Psoas muscle (tissue), 8 donors: Measurements from ENCODE around the gene EYS. TPM values are rescaled to one million over a fixed set of nuclear protein-coding genes. Genes with fewer than 3 reads are reported as not detected.
"Not testable (repeated sequence)": the region's sequence is repeated elsewhere in the genome, so short reads cannot be mapped to it uniquely, and the experiment has no call there.

Source experiments
- ATAC-seq, 4 donors: fragments of 200-7000 bp; cut with Tn5 transposase; one replicate each; pipeline ENCODE4 v1.9.1; 2020; ENCODE audit warnings: moderate library complexity in 3 of 4, mild to moderate bottlenecking in 2 of 4
- DNase-seq, 2 donors: peaks; one replicate each; pipeline ENCODE4 v3.0.0-alpha.2; 2020
- H3K27ac ChIP-seq: fragments of 200-600 bp; one replicate; pipeline ENCODE4 v1.8.0; 2022
- H3K27me3 ChIP-seq, 3 donors: fragments of 200-600 bp in 1 of 3; one replicate each; pipeline versions ENCODE4 v1.6.1 to v1.8.0; 2013 to 2022; ENCODE audit warnings: low read length in 2 of 3, mild to moderate bottlenecking in 2 of 3, moderate library complexity in 1 of 3; ENCODE audit not compliant: insufficient read depth in 3 of 3
- H3K36me3 ChIP-seq, 2 donors: fragments of 200-600 bp in 1 of 2; one replicate each; pipeline versions ENCODE4 v1.6.1 to v1.8.0; 2013 to 2022; ENCODE audit warnings: low read depth in 1 of 2, mild to moderate bottlenecking in 1 of 2, moderate library complexity in 1 of 2; ENCODE audit not compliant: insufficient read depth in 1 of 2
- H3K4me1 ChIP-seq: fragments of 200-600 bp; one replicate; pipeline ENCODE4 v1.8.0; 2022
- H3K4me3 ChIP-seq: fragments of 200-600 bp; one replicate; pipeline ENCODE4 v1.8.0; 2022; ENCODE audit warnings: mild to moderate bottlenecking
- H3K9me3 ChIP-seq: fragments of 200-600 bp; one replicate; pipeline ENCODE4 v1.8.0; 2022
- WGBS, 3 donors: extraction: QIAGEN DNeasy Blood & Tissue Kit; methylation state at CpG; one replicate each; pipeline versions ENCODE4 v1.1.6 to v1.1.7; 2013; 5-methylcytosine and 5-hydroxymethylcytosine counted together
- intact Hi-C, 2 donors: fragments of 100-400 bp; cut with DNase I; formaldehyde crosslinking; loops; one replicate each; pipeline versions ENCODE4 v1.11.0 to v1.14.2; 2022
- polyA plus RNA-seq, 3 donors: library from polyadenylated mRNA; stranded (reverse); fragments of 200-250 nt; gene quantifications; one replicate each; pipeline ENCODE4 v1.2.3, GENCODE V29; 2013
- total RNA-seq, 4 donors: library from RNA; stranded (reverse); fragmentation: NEBNext Ultra II Directional in 2 of 4; extraction: Animal tissue kit (Norgen Biotek cat#: 25700) in 2 of 4; gene quantifications; one replicate each; pipeline versions ENCODE4 v1.2.1 to v1.2.4, GENCODE V29; 2021 to 2023
- TF ChIP-seq, protein P1 (sequence below): fragments of 200-600 bp; IDR thresholded peaks from one replicate; pipeline ENCODE4 v1.8.0; 2022; ENCODE audit warnings: antibody characterized with exemption
- donor health status: healthy with polysubstance abuse.
- donor health status: DM: no; HTN: no; CAD: no; lungs with moderate emphysema.
- donor health status: Bipolar disorder and iron deficiency.
- donor health status: healthy.
- donor health status: DM: yes; HTN: yes; CAD: no.
- donor health status: DM: no; HTN: no; CAD: no.
- donor health status: DM: no; HTN: no; CAD: no.
- donor health status: DM: yes; HTN: yes; CAD: no.

The EYS gene
- total and polyA plus RNA-seq, 7 donors: under 0.01 TPM; not detected in 6

DNA sequence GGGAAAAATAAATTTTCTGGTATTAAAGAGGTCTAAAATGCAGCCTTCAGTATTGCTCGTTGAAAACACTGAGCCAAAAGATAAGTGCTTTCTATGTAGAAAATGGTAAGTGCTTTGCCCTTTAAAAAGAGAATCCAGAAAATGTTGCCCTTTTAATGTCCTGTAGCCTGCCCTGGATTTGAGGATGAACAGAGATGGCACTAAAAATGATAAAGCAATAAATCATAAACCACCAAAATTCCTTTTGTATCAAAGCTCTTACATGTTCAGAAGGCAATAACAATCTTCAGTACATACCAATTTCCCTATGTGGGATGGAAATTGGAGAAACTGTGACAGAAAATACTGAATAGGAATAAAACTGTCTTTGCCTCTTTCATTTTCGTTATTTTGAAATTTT, 1665.7 kb downstream of the EYS start:
- intact Hi-C loops: no loop called here
- no peaks in the 10 kb centered on the region for H3K4me1 ChIP-seq

DNA sequence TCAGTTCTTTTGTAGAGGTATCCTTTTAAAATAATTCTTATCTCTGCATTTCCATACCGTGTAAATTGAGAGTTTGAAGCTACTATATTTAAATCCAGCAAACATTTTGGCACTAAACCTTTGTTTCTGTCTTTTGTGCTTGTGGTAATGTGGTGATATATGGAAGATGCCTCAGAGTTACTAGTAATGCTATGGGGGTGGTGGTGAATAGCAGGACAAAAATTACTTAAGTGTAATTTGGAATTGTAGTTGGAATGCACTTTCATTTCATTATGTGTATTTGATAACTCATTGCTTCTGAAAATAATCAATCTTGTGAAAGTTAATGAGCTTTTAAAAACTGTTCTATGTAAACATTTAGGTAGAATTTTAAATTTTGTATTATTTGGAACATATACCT, 1666.9 kb downstream of the EYS start:
- H3K4me3 ChIP-seq: no peak overlapping the region
- no peak for DNase-seq
- 67 to 77% (median 75%) methylated on average over 1 of the region's 1 CpG for WGBS, 3 donors
- H3K4me1 ChIP-seq: no peaks in the 10 kb centered on the region
- H3K27ac ChIP-seq: no peak overlapping the region
- intact Hi-C loops: no loop called here
- H3K27me3 ChIP-seq: no peaks in the 10 kb centered on the region
- no peaks in the 10 kb centered on the region for H3K36me3 ChIP-seq
- no peak for ATAC-seq
- TF ChIP-seq, protein P1, sequence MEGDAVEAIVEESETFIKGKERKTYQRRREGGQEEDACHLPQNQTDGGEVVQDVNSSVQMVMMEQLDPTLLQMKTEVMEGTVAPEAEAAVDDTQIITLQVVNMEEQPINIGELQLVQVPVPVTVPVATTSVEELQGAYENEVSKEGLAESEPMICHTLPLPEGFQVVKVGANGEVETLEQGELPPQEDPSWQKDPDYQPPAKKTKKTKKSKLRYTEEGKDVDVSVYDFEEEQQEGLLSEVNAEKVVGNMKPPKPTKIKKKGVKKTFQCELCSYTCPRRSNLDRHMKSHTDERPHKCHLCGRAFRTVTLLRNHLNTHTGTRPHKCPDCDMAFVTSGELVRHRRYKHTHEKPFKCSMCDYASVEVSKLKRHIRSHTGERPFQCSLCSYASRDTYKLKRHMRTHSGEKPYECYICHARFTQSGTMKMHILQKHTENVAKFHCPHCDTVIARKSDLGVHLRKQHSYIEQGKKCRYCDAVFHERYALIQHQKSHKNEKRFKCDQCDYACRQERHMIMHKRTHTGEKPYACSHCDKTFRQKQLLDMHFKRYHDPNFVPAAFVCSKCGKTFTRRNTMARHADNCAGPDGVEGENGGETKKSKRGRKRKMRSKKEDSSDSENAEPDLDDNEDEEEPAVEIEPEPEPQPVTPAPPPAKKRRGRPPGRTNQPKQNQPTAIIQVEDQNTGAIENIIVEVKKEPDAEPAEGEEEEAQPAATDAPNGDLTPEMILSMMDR: no peak
- H3K9me3 ChIP-seq: no peaks in the 10 kb centered on the region

More for the DNA sequence above, 1665.7 kb downstream of the EYS start:
- 65 to 78% (median 70%) methylated on average over 2 of the region's 2 CpGs for WGBS, 3 donors
- no peak for DNase-seq
- no peak for ATAC-seq
- Histone ChIP-seq H3K9me3 (no peaks in the 10 kb centered on the region), H3K27ac (no peak overlapping the region), H3K27me3 (no peaks in the 10 kb centered on the region), H3K4me3 (no peak overlapping the region), H3K36me3 (no peaks in the 10 kb centered on the region)
- TF ChIP-seq, protein P1: no peak

DNA sequence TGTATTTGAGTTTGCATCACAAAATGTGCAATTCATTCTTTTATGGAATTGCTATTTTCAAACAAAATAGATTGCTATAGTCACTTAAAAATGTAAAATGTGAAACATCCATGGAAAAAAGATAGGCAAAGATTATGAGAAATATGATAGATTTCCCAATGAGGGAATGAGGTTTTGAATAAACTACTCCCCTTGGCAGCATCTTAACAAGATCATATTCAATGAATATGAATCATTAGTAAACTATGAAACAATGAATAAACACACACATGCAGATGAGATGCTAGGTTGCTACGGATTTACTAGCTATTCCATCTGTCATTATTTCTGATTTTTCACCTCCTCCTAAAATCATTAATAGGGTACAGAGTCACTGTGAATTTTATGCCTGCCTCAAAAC, 1669.6 kb downstream of the EYS start:
- TF ChIP-seq, protein P1: no peak
- Histone ChIP-seq H3K36me3 (no peaks in the 10 kb centered on the region), H3K4me1 (no peaks in the 10 kb centered on the region), H3K27me3 (no peaks in the 10 kb centered on the region), H3K27ac (no peak overlapping the region), H3K9me3 (no peaks in the 10 kb centered on the region), H3K4me3 (no peak overlapping the region)
- intact Hi-C loops: no loop called here
- 45 to 51% (median 45%) methylated on average over 1 of the region's 1 CpG for WGBS, 3 donors
- no peak for DNase-seq
- no peak for ATAC-seq

DNA sequence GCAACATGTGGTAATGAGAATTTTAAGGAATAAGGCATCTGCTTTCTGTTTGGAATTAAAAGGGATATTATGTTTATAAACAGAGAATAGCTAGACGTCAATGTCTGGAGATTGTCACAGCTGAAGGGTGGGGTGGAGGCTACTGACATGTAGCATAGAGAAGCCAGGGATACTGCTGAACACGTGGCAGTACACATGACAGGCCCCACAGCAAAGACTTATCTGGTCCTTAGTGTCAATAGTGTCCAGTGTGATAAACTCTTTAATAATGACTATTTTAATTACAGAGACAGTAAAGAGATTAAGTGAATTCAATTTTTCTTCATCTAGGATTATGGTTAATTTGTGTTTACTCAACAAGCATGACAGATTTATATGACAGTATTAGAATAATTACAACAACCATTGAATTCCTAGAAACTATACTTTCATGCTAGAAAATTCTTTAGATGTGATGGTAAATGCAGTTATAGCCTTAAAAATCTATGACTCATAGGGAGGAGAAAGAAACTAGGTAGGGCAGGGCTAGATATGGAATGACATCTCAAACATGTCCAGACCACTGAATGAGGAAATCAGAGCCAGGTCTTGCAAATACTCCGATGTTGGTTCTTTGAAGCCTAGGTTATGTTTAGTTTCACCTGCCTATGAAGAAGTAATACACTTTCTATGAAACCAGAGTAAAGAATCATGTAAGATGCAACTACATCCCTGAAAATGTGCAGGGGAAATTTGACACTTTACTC, 1671.9 kb downstream of the EYS start:
- DNase-seq: no peak
- no peaks in the 10 kb centered on the region for H3K9me3 ChIP-seq
- no peaks in the 10 kb centered on the region for H3K4me1 ChIP-seq
- TF ChIP-seq, protein P1: no peak
- 61 to 70% (median 66%) methylated on average over 3 of the region's 3 CpGs for WGBS, 3 donors
- no peak overlapping the region for H3K27ac ChIP-seq
- H3K4me3 ChIP-seq: no peak overlapping the region
- no peak for ATAC-seq
- H3K36me3 ChIP-seq: no peaks in the 10 kb centered on the region
- H3K27me3 ChIP-seq: no peaks in the 10 kb centered on the region
- intact Hi-C loops: no loop called here

DNA sequence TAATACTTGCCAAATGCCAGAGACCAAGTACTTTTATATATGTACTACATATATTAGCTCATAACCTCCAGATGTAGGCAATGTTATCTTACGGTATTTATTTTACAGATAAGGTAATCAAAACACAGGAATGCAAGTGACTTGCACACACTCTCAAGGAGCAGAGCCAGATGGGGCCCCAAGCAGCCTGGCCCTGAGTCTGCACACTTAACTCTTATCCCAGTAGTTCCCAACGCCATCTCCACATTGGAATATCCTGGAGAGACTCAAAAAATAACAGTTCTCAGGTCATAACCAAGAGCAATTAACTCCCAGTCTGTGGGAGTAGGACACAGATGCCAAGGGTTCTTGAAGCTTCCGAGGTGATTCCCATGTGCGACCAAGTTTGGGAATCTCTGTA, 1672.7 kb downstream of the EYS start:
- H3K4me1 ChIP-seq: no peaks in the 10 kb centered on the region
- no peaks in the 10 kb centered on the region for H3K27me3 ChIP-seq
- no peak for ATAC-seq
- intact Hi-C loops: no loop called here
- H3K9me3 ChIP-seq: no peaks in the 10 kb centered on the region
- H3K36me3 ChIP-seq: no peaks in the 10 kb centered on the region
- H3K4me3 ChIP-seq: no peak overlapping the region
- TF ChIP-seq, protein P1: no peak
- H3K27ac ChIP-seq: no peak overlapping the region
- DNase-seq: no peak
- WGBS, 3 donors: 75 to 84% (median 78%) methylated on average over 4 of the region's 4 CpGs

DNA sequence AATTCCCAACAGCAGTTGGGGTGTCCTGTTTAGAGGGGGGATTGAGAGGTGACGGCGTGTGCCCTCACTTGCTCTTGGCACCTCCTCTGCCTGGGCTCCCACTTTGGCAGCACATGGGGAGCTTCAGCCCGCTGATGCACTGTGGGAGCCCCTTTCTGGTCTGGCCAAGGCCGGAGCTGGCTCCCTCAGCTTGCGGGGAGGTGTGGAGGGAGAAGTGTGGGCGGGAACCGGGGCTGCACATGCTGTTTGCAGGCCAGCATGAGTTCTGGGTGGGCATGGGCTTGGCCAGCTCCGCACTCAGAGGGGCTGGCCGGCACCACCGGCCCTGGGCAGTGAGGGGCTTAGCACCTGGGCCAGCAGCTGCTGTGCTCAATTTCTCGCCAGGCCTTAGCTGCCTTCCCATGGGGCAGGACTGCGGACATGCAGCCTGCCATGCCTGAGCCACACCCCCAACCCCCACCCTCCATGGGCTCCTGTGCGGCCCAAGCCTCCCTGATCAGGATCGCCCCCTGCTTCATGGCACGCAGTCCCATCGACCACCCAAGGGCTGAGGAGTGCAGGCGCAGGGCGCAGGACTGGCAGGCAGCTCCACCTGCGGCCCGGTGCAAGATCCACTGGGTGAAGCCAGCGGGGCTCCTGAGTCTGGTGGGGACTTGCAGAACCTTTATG, 1675.9 kb downstream of the EYS start:
- H3K4me1 ChIP-seq, H3K9me3 ChIP-seq, H3K27ac ChIP-seq, DNase-seq, H3K4me3 ChIP-seq, ATAC-seq, H3K27me3 ChIP-seq, intact Hi-C loops, H3K36me3 ChIP-seq: not testable (repeated sequence)
- WGBS, 3 donors: 91 to 94% (median 94%) methylated on average over 17 to 21 of the region's 21 CpGs
